Brain microvascular endothelial cell (primary cell): ENCODE measurements around the gene IL4R.

Source experiments
- DNase-seq: peaks from one replicate; pipeline ENCODE4 v3.0.0-alpha.2; 2020
- H3K27ac ChIP-seq: fragments of 250-450 bp; sonication (Bioruptor Pico); 2 replicates; pipeline ENCODE4 v1.5.1; 2020; ENCODE audit warnings: mild to moderate bottlenecking, moderate library complexity
- H3K27me3 ChIP-seq: fragments of 250-450 bp; sonication (Bioruptor Pico); replicated peaks from 2 replicates; pipeline ENCODE4 v1.5.1; 2020; ENCODE audit warnings: mild to moderate bottlenecking
- H3K36me3 ChIP-seq: fragments of 250-450 bp; sonication (Bioruptor Pico); replicated peaks from 2 replicates; pipeline ENCODE4 v1.5.1; 2020; ENCODE audit warnings: mild to moderate bottlenecking
- H3K4me3 ChIP-seq: 2 replicates; pipeline ENCODE4 v1.5.1; 2011; ENCODE audit warnings: low read depth, mild to moderate bottlenecking, control low read depth, low read length, moderate library complexity
- in situ Hi-C: cut with HindIII; loops from 2 replicates; pipeline ENCODE4 v1.10.0; 2017; ENCODE audit warnings: low sequenced_read_pairs, low pct_ligation_motif_present
- TF ChIP-seq, protein P1 (sequence below): IDR thresholded peaks from 2 replicates; pipeline ENCODE4 v1.5.1; 2011; ENCODE audit warnings: low read depth, mild to moderate bottlenecking, moderate library complexity, low read length, control low read depth, inconsistent platforms; ENCODE audit errors: missing control alignments

IL4R gene

DNA sequence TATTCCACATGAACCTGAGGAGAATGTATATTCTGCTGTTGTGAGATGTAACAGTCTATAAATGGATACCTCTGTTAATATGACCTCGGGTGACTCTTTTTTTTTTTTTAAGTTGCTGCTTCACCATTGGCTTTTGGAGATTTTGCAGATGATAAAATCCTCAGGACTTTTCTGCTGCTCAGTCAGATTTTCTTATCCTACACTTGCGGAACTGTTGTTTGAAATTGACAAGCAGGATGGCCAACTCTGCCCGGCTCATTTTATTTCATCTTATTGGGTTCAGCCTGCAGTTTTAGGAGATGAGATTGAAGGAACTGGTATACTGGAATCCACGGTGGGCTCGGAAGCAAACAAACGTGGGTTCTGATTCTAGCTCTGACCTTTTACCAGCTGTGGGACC, 19.3 kb downstream of the IL4R start:
- no peak for DNase-seq
- Histone ChIP-seq H3K36me3 (peaks cover 21% of the 10 kb centered on the region), H3K27me3 (no peaks in the 10 kb centered on the region), H3K27ac (peak overlapping the region; percentile 99), H3K4me3 (no peak overlapping the region)
- TF ChIP-seq, protein P1, sequence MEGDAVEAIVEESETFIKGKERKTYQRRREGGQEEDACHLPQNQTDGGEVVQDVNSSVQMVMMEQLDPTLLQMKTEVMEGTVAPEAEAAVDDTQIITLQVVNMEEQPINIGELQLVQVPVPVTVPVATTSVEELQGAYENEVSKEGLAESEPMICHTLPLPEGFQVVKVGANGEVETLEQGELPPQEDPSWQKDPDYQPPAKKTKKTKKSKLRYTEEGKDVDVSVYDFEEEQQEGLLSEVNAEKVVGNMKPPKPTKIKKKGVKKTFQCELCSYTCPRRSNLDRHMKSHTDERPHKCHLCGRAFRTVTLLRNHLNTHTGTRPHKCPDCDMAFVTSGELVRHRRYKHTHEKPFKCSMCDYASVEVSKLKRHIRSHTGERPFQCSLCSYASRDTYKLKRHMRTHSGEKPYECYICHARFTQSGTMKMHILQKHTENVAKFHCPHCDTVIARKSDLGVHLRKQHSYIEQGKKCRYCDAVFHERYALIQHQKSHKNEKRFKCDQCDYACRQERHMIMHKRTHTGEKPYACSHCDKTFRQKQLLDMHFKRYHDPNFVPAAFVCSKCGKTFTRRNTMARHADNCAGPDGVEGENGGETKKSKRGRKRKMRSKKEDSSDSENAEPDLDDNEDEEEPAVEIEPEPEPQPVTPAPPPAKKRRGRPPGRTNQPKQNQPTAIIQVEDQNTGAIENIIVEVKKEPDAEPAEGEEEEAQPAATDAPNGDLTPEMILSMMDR = no peak
- in situ Hi-C loops = no loop called here

DNA sequence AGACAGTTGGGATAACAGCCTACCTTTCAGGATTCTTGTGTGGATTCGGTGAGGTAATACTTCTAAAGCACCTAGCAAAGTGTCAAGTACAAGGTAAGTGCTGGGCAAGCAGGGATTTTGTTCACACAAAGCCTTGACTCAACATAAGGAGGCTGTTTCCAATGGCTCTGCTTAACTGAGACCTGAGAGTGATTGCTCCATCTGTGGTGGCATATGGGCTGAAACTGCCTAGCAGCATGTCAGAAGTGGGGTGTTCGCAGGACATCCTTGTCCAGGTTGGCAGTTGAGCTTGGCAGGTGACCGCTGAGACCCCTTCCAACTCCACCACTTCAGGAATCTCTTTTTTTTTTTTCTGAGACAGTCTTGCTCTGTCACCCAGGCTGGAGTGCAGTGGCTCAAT, 19.8 kb downstream of the IL4R start:
- Histone ChIP-seq H3K27me3 (no peaks in the 10 kb centered on the region), H3K27ac (no peak overlapping the region), H3K36me3 (peaks cover 21% of the 10 kb centered on the region), H3K4me3 (no peak overlapping the region)
- TF ChIP-seq, protein P1 = no peak
- DNase-seq = no peak
- in situ Hi-C loops = no loop called here

DNA sequence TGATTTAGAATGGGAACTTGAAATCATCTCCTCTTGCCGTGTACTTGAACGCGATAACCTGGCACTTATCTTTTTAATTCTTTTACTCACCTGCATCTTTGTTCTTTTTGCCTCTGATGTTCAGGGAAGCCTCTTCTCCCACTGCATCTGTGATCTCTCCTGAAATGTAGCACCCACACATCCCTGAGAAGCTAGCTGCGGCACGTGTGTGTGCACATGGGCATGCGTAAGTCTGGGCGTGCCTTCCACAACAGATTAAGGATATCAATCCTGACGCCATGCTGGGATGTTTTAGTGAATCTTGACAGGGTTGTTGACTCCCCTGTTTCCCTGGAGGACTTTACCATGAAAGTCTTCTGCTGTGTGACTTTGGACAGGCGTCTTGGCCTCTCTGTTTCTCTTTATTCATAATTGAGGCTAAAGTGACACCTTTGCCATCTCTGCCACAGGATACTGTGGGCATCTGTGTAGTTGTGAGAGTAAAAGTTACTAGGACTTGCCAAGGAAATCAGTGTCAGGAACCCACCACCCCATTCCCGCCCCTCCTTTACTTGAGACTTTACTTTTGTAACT, 20.5 kb downstream of the IL4R start:
- in situ Hi-C loops = no loop called here

DNA sequence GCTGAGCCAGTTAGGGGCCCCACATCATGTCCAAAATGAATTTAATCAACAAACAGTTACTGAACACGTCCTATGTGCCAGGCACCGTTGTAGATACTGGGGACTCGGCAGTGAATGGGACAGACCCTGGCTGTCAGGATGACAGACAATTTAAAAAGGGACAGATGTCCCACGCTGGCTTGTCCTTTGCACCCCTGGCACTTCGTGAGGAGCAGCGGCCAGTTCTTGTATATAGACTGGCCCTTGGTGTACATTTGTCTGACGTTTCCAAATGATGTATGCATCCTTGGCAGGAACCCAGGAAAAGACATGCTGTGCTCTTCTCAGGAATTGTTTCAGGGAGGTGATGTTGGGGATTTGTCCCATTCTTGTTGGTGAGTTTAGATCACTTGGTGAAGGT, 21.1 kb downstream of the IL4R start:
- Histone ChIP-seq H3K27ac (peak overlapping the region; percentile 55), H3K4me3 (no peak overlapping the region), H3K36me3 (peaks cover 31% of the 10 kb centered on the region), H3K27me3 (no peaks in the 10 kb centered on the region)
- peak; percentile 62 for DNase-seq
- in situ Hi-C loops = no loop called here
- TF ChIP-seq, protein P1 = no peak

More for the DNA sequence above, 20.5 kb downstream of the IL4R start:
- TF ChIP-seq, protein P1 = no peak
- peak overlapping the region; percentile 55 for H3K27ac ChIP-seq
- no peak overlapping the region for H3K4me3 ChIP-seq
- no peak for DNase-seq
- H3K27me3 ChIP-seq = no peaks in the 10 kb centered on the region
- H3K36me3 ChIP-seq = peaks cover 27% of the 10 kb centered on the region

DNA sequence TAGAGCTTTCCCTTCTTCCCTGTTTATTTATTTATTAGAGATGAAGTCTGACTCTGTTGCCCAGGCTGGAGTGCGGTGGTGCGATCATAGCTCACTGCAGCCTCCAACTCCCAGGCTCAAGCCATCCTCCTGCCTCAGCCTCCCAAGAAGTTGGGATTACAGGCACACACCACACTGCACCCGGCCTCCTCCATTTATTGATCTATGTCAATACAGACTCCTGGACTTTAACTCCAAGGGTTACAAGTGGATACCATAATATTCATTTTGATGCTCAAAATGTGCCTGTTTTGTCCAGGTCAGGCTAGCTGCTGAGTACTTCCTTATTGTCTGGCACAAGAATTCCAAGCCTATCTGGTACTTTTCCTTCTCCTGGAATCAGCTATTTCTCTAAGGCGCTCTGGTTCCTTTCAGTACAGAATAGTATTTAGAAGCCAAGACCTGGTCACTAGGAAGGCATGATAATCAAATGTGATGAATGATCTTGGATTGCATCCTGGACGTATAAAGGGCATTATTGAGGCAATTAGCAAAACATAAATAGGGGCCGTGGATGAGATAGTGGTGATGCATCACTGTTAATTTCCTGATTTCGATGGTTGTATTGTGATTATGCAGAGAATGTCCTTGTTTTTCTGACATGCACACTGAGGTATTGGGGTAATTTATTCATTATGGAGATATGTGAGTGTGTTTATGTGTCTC, 21.7 kb downstream of the IL4R start:
- DNase-seq = no peak
- H3K36me3 ChIP-seq = peaks cover 38% of the 10 kb centered on the region
- H3K27ac ChIP-seq = peak overlapping the region; percentile 55
- no peak overlapping the region for H3K4me3 ChIP-seq
- in situ Hi-C loops = no loop called here
- H3K27me3 ChIP-seq = no peaks in the 10 kb centered on the region
- TF ChIP-seq, protein P1 = no peak
